Nephron (organoid): Measurements from ENCODE around the gene ZNRF4.
A peak's percentile ranks its signal among the peaks of the same experiment; 100 is the strongest.

ENCODE experiments used
- H3K27ac Mint-ChIP-seq, 3 experiments: 2 replicates each; pipeline ENCODE4 v1.8.0; 2020; ENCODE audit warnings: mixed read lengths in 3 of 3, mild to moderate bottlenecking in 2 of 3, moderate library complexity in 1 of 3
- H3K27me3 Mint-ChIP-seq: 2 replicates; pipeline ENCODE4 v1.8.0; 2021; ENCODE audit warnings: low read depth, mild to moderate bottlenecking, moderate library complexity, mixed read lengths
- H3K36me3 Mint-ChIP-seq: 2 replicates; pipeline ENCODE4 v1.8.0; 2020; ENCODE audit warnings: low read depth, mixed read lengths
- H3K4me1 Mint-ChIP-seq: 2 replicates; pipeline ENCODE4 v1.8.0; 2020; ENCODE audit warnings: mixed read lengths
- H3K4me3 Mint-ChIP-seq, 3 experiments: 2 replicates each; pipeline ENCODE4 v1.8.0; 2020; ENCODE audit warnings: mild to moderate bottlenecking in 3 of 3, mixed read lengths in 3 of 3, moderate library complexity in 2 of 3
- H3K9me3 Mint-ChIP-seq: 2 replicates; pipeline ENCODE4 v1.8.0; 2020; ENCODE audit warnings: mixed read lengths
- TF ChIP-seq, protein P1 (sequence below), 3 experiments: fragments of 200-600 bp; sonication (generic); IDR thresholded peaks; one replicate each; pipeline ENCODE4 v1.5.0; 2021; ENCODE audit warnings: antibody characterized with exemption in 3 of 3; ENCODE audit not compliant: unreplicated experiment in 3 of 3

The ZNRF4 gene

DNA sequence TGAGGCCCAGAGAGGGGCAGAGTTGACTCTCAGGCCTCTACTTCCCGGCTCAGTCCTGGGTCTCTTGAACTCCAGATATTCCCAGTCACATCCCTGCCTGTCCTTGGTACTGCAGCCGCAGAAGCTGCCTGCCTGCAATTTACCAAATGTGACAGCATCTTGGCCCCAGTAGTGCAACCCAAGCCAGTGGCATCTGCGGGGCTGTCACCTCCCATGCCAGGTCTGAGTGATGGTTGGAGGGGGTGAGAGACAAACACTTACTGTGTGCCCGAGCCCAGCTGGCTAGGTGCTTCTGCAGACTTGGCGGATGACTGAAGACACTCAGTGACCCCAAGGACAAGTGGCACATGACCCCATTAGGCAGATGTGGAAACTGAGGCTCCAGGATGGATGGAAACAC lies 18.4 kb downstream of the ZNRF4 start:
- Mint-ChIP-seq H3K9me3 (no peaks in the 10 kb centered on the region), H3K4me3 (no peak overlapping the region), H3K4me1 (peaks cover 5% of the 10 kb centered on the region), H3K27ac (no peak overlapping the region), H3K27me3 (peaks cover 42% of the 10 kb centered on the region), H3K36me3 (no peaks in the 10 kb centered on the region)
- TF ChIP-seq, protein P1, sequence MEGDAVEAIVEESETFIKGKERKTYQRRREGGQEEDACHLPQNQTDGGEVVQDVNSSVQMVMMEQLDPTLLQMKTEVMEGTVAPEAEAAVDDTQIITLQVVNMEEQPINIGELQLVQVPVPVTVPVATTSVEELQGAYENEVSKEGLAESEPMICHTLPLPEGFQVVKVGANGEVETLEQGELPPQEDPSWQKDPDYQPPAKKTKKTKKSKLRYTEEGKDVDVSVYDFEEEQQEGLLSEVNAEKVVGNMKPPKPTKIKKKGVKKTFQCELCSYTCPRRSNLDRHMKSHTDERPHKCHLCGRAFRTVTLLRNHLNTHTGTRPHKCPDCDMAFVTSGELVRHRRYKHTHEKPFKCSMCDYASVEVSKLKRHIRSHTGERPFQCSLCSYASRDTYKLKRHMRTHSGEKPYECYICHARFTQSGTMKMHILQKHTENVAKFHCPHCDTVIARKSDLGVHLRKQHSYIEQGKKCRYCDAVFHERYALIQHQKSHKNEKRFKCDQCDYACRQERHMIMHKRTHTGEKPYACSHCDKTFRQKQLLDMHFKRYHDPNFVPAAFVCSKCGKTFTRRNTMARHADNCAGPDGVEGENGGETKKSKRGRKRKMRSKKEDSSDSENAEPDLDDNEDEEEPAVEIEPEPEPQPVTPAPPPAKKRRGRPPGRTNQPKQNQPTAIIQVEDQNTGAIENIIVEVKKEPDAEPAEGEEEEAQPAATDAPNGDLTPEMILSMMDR (IDR thresholded peaks at IDR 0.05; ENCODE audit: unreplicated experiment in 3 of 3) = no peak

DNA sequence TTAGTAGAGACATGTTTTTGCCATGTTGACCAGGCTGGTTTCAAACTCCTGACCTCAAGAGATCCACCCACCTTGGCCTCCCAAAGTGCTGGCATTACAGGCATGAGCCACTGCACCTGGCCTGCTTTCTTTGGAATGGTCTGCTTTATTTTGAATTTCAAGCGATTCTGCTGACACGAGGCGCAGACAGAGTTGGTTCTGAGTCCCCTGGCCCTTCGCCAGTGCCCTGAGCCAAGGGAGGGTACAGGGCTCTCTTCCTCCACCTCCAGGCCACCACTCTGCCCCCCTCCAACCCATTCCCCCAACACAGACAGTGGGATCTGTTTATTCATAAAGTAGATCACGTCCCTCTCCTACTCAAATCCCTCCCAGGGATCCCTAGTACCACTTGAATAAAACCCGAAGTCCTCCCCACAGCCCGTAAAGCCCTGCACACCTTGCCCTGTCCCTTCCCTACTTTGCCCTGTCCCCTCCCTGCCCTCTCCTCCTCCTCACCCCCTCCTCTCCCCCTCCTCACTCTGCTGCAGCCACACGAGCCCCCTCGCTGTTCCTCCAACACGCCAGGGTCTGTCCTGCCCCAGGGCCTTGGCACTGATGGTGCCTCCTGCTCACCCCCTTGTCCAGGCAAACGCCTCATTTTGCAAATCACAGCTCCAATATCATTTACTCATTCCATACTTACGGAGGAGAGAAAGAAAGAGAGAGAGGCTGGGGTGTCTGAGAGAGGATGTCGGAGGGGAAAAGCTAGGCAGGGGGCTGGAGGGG lies 22.4 kb downstream of the ZNRF4 start:
- H3K4me3 Mint-ChIP-seq = peak overlapping the region in 1 of 3 experiments; percentile 5
- H3K9me3 Mint-ChIP-seq = peaks cover 4% of the 10 kb centered on the region
- peaks cover 12% of the 10 kb centered on the region for H3K4me1 Mint-ChIP-seq
- TF ChIP-seq, protein P1 (IDR thresholded peaks at IDR 0.05; ENCODE audit: unreplicated experiment in 3 of 3) = no peak
- H3K27me3 Mint-ChIP-seq = peaks cover 53% of the 10 kb centered on the region
- no peaks in the 10 kb centered on the region for H3K36me3 Mint-ChIP-seq
- peak overlapping the region in 1 of 3 experiments; percentile 57 for H3K27ac Mint-ChIP-seq

GRCh38 chr19:5478241-5478924 lies 23.2 kb downstream of the ZNRF4 start:
- peak overlapping the region in 1 of 3 experiments; percentile 35 for H3K27ac Mint-ChIP-seq
- TF ChIP-seq, protein P1 (IDR thresholded peaks at IDR 0.05; ENCODE audit: unreplicated experiment in 3 of 3) = no peak
- H3K4me1 Mint-ChIP-seq = peaks cover 14% of the 10 kb centered on the region
- peaks cover 53% of the 10 kb centered on the region for H3K27me3 Mint-ChIP-seq
- H3K9me3 Mint-ChIP-seq = peaks cover 4% of the 10 kb centered on the region
- H3K36me3 Mint-ChIP-seq = no peaks in the 10 kb centered on the region
- H3K4me3 Mint-ChIP-seq = peak overlapping the region; percentile 34 to 52 (median 49)

DNA sequence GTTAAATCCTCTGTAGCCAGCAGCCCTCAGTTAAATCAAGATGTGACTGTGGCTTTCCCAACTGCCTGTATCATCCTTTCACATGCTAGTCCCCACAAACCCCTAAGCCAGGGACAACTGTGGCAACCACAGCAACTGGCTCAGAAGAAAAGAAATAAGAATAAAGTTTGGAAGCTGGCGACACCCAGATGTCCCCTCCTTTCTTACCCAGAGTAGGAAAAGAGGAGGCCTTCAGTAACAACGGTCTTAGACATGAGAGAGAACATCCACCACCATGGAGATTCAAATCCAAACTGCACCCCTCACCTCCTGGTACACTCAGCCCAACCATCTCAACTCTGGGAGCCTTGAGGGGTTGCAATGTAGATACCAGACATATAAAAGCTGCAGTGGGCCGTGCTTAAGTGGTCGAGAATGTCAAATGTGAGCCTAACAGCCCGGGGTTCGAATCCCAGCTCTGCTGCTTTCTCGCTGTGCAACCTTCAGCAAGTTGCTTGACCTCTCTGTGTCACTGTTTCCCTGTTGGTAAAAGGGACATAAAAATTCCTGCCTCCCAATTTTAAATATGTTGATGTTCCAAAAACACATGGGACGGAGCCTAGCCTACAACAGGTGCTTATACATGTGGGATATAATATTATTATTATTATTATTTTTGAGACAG lies 23.8 kb downstream of the ZNRF4 start:
- Mint-ChIP-seq H3K27ac (no peak overlapping the region), H3K4me1 (peaks cover 15% of the 10 kb centered on the region), H3K36me3 (no peaks in the 10 kb centered on the region), H3K27me3 (peaks cover 53% of the 10 kb centered on the region), H3K9me3 (peaks cover 4% of the 10 kb centered on the region), H3K4me3 (no peak overlapping the region)
- TF ChIP-seq, protein P1 (IDR thresholded peaks at IDR 0.05; ENCODE audit: unreplicated experiment in 3 of 3) = no peak

GRCh38 chr19:5479958-5480357 lies 24.7 kb downstream of the ZNRF4 start:
- Mint-ChIP-seq H3K9me3 (peaks cover 4% of the 10 kb centered on the region), H3K36me3 (no peaks in the 10 kb centered on the region), H3K27ac (peak overlapping the region in 1 of 3 experiments; percentile 18), H3K4me1 (peaks cover 24% of the 10 kb centered on the region), H3K27me3 (peaks cover 52% of the 10 kb centered on the region), H3K4me3 (no peak overlapping the region)
- TF ChIP-seq, protein P1 (IDR thresholded peaks at IDR 0.05; ENCODE audit: unreplicated experiment in 3 of 3) = no peak
